ENCODE measurements around the gene FOXJ2.

- TF ChIP-seq EZH2 (IDR thresholded peaks at IDR 0.05; ENCODE audit: borderline replicate concordance, low read depth, low read length, poor library complexity, severe bottlenecking): no peak
- TF ChIP-seq CTCF (conservative IDR thresholded peaks at IDR 0.05; ENCODE audit: low read depth, low read length): no peak
These were observed 6.2 kb downstream of the FOXJ2 start for GRCh38 chr12:8038659-8039114.
